Astrocyte (in vitro differentiated cells and primary cell): ENCODE data around the gene E4F1. TPM values are rescaled to one million over a fixed set of nuclear protein-coding genes. Genes with fewer than 3 reads are reported as not detected.

Experiments
- DNase-seq: peaks from one replicate; pipeline ENCODE4 v3.0.0-alpha.2; 2010; ENCODE audit warnings: low read depth
- FAIRE-seq: peaks from 2 replicates; lab custom pipeline; 2011; peaks lifted over from hg19 to GRCh38; lab: Jason Lieb, UNC
- H2AFZ ChIP-seq: 2 replicates; pipeline ENCODE4 v1.6.0; 2012; ENCODE audit warnings: low read depth, low read length, inconsistent platforms
- H3K27ac ChIP-seq: 2 replicates; pipeline ENCODE4 v1.5.1; 2011; ENCODE audit warnings: low read depth, low read length, inconsistent platforms
- H3K27me3 ChIP-seq: 2 replicates; pipeline ENCODE4 v1.6.0; 2011; ENCODE audit warnings: low read length, inconsistent platforms; ENCODE audit not compliant: insufficient read depth
- H3K36me3 ChIP-seq: 2 replicates; pipeline ENCODE4 v1.5.1; 2011; ENCODE audit warnings: low read length, inconsistent platforms; ENCODE audit not compliant: insufficient read depth
- H3K4me1 ChIP-seq: 2 replicates; pipeline ENCODE4 v1.5.1; 2011; ENCODE audit warnings: low read length, inconsistent platforms; ENCODE audit not compliant: insufficient read depth
- H3K4me2 ChIP-seq: 2 replicates; pipeline ENCODE4 v1.6.0; 2012; ENCODE audit warnings: low read length, inconsistent platforms
- H3K4me3 ChIP-seq: 2 replicates; pipeline ENCODE4 v1.5.1; 2011; ENCODE audit warnings: low read depth, mild to moderate bottlenecking, low read length, inconsistent platforms; ENCODE audit not compliant: insufficient read depth
- H3K79me2 ChIP-seq: 2 replicates; pipeline ENCODE4 v1.6.0; 2012; ENCODE audit warnings: mild to moderate bottlenecking, low read length, inconsistent platforms; ENCODE audit not compliant: insufficient read depth
- H3K9ac ChIP-seq: 2 replicates; pipeline ENCODE4 v1.6.0; 2012; ENCODE audit warnings: mild to moderate bottlenecking, low read length, inconsistent platforms
- H3K9me3 ChIP-seq: 2 replicates; pipeline ENCODE4 v1.5.1; 2012; ENCODE audit warnings: low read depth, mild to moderate bottlenecking, low read length, inconsistent platforms; ENCODE audit not compliant: insufficient read depth
- H4K20me1 ChIP-seq: 2 replicates; pipeline ENCODE4 v1.6.0; 2012; ENCODE audit warnings: low read length, inconsistent platforms; ENCODE audit not compliant: insufficient read depth
- H3K27ac Mint-ChIP-seq: one replicate; pipeline ENCODE4 v1.8.0; 2021; ENCODE audit warnings: mild to moderate bottlenecking, mixed read lengths; ENCODE audit not compliant: unreplicated experiment
- H3K27me3 Mint-ChIP-seq: one replicate; pipeline ENCODE4 v1.8.0; 2021; ENCODE audit warnings: low read depth, mixed read lengths; ENCODE audit not compliant: unreplicated experiment
- H3K36me3 Mint-ChIP-seq: one replicate; pipeline ENCODE4 v1.8.0; 2021; ENCODE audit warnings: low read depth, mixed read lengths; ENCODE audit not compliant: unreplicated experiment
- H3K4me1 Mint-ChIP-seq: one replicate; pipeline ENCODE4 v1.8.0; 2021; ENCODE audit warnings: low read depth, mixed read lengths; ENCODE audit not compliant: unreplicated experiment
- H3K4me3 Mint-ChIP-seq: one replicate; pipeline ENCODE4 v1.8.0; 2021; ENCODE audit warnings: mild to moderate bottlenecking, moderate library complexity, mixed read lengths; ENCODE audit not compliant: unreplicated experiment
- H3K9me3 Mint-ChIP-seq: one replicate; pipeline ENCODE4 v1.8.0; 2021; ENCODE audit warnings: mild to moderate bottlenecking, mixed read lengths; ENCODE audit not compliant: unreplicated experiment
- EZH2 ChIP-seq: IDR thresholded peaks from 2 replicates; pipeline ENCODE4 v1.6.1; 2012; ENCODE audit warnings: mild to moderate bottlenecking, low read length, inconsistent platforms; ENCODE audit not compliant: insufficient read depth
- total RNA-seq: library from RNA; stranded (reverse); gene quantifications from 2 replicates; pipeline ENCODE4 v1.2.1, GENCODE V29; 2021
- TF ChIP-seq, protein P1 (sequence below): IDR thresholded peaks from 2 replicates; pipeline ENCODE4 v1.5.1; 2011; ENCODE audit warnings: low read depth, mild to moderate bottlenecking, inconsistent platforms, low read length, moderate library complexity; ENCODE audit not compliant: insufficient read depth

Gene E4F1
- total RNA-seq, 1 donor from 2014 or later, result 22.8 TPM

DNA sequence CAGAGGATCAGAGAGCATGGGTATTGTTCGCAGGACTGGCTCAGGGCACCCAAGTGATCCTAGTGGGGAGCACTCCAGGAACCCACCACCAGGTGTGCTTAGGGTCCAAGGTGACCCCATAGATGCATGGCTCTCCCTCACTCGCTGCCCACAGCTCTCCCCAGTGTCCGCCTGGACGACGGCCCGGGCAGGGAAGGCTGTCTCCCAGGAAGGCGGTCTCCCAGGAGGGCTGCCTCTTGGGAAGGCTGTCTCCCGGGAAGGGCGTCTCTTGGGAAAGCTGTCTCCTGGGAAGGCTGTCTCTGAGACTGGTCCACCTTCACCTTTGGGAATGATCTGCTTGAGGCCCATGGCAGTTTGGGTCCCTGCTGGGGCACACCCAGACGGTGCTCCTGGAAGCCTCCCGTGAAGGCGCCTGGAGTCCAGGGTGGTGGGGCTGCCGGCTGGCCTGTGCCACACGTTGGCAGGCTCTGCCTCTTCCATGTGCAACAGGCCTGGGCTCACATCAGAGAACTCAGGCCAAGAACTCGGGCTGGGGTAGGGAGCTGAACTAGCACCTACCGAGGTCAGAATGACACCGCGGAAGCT, 23.0 kb downstream of the E4F1 start:
- TF ChIP-seq, protein P1, sequence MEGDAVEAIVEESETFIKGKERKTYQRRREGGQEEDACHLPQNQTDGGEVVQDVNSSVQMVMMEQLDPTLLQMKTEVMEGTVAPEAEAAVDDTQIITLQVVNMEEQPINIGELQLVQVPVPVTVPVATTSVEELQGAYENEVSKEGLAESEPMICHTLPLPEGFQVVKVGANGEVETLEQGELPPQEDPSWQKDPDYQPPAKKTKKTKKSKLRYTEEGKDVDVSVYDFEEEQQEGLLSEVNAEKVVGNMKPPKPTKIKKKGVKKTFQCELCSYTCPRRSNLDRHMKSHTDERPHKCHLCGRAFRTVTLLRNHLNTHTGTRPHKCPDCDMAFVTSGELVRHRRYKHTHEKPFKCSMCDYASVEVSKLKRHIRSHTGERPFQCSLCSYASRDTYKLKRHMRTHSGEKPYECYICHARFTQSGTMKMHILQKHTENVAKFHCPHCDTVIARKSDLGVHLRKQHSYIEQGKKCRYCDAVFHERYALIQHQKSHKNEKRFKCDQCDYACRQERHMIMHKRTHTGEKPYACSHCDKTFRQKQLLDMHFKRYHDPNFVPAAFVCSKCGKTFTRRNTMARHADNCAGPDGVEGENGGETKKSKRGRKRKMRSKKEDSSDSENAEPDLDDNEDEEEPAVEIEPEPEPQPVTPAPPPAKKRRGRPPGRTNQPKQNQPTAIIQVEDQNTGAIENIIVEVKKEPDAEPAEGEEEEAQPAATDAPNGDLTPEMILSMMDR, result no peak
- no peak for TF ChIP-seq EZH2
- Mint-ChIP-seq H3K9me3 (no peaks in the 10 kb centered on the region), H3K36me3 (peaks cover 8% of the 10 kb centered on the region), H3K27ac (no peak overlapping the region), H3K27me3 (no peaks in the 10 kb centered on the region), H3K4me1 (no peaks in the 10 kb centered on the region), H3K4me3 (no peak overlapping the region)
- Histone ChIP-seq H3K4me2 (no peak overlapping the region), H3K4me1 (no peaks in the 10 kb centered on the region), H3K4me3 (no peak overlapping the region), H3K9ac (no peak overlapping the region), H4K20me1 (peaks cover 22% of the 10 kb centered on the region), H3K27me3 (no peaks in the 10 kb centered on the region), H3K79me2 (no peaks in the 10 kb centered on the region), H3K27ac (no peak overlapping the region), H3K9me3 (no peaks in the 10 kb centered on the region), H3K36me3 (peaks cover 10% of the 10 kb centered on the region), H2AFZ (no peak overlapping the region)
- DNase-seq, result no peak
- no peak for FAIRE-seq

- Histone ChIP-seq H3K27me3 (no peaks in the 10 kb centered on the region), H3K9me3 (no peaks in the 10 kb centered on the region), H3K79me2 (peaks cover under 1% of the 10 kb centered on the region), H3K27ac (peak overlapping the region; percentile 50), H3K9ac (peak overlapping the region; percentile 85), H3K4me2 (peak overlapping the region; percentile 89), H3K36me3 (peaks cover 27% of the 10 kb centered on the region), H3K4me1 (peaks cover 7% of the 10 kb centered on the region), H2AFZ (no peak overlapping the region), H3K4me3 (peak overlapping the region; percentile 72), H4K20me1 (peaks cover 36% of the 10 kb centered on the region)
- Mint-ChIP-seq H3K9me3 (no peaks in the 10 kb centered on the region), H3K4me1 (peaks cover 9% of the 10 kb centered on the region), H3K36me3 (peaks cover 10% of the 10 kb centered on the region), H3K4me3 (peak overlapping the region; percentile 92), H3K27ac (peak overlapping the region; percentile 89), H3K27me3 (no peaks in the 10 kb centered on the region)
- TF ChIP-seq EZH2, result no peak
- TF ChIP-seq, protein P1, result no peak
- no peak for FAIRE-seq
- no peak for DNase-seq
Observed at GRCh38 chr16:2250652-2251295, 27.4 kb downstream of the E4F1 start.
